ENCODE data around the gene NHLRC4.

Gene NHLRC4

DNA sequence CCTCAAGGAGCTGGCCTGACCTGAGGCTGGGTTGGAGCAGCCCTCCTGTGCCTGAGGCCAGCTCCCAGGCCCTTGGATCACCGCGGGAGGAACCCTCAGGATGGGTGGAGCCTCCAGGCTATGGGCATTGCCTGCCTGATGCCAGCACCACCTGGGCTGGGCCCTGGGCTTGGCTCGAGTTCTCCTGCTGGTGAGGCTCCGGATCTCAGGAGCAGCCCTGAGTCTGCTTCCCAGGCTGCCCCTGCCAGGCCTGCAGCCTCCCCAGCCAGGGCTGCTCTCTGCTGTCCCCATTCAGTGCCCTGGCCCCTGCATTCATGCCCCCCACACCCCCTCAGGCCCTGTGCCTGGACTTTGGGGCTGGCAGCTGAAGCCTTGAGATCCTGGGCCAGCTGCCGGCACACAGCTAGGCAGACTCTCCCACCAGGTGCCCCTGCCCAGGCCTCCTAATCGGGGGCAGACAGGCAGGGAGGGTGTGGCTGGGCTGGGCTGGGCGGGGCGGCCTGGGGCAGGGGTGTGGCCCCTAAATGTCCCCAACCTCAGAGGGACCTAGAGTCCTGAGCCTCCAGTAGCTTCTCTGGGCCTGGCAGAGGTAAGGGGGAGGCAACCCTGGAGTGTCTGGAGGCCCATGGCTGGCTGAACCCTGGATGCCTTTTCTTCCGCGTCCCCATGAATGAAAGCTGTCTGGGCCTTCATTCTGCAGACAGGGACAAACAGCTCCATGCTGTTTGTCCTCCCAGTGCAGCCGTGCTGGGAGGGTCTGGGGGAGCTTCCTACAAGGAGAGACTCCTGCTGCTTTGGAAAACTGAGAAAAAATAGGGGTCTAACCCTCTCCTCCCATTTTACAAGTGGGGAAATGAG lies 1.8 kb downstream of the NHLRC4 start:
- DNase-seq: no peak

DNA sequence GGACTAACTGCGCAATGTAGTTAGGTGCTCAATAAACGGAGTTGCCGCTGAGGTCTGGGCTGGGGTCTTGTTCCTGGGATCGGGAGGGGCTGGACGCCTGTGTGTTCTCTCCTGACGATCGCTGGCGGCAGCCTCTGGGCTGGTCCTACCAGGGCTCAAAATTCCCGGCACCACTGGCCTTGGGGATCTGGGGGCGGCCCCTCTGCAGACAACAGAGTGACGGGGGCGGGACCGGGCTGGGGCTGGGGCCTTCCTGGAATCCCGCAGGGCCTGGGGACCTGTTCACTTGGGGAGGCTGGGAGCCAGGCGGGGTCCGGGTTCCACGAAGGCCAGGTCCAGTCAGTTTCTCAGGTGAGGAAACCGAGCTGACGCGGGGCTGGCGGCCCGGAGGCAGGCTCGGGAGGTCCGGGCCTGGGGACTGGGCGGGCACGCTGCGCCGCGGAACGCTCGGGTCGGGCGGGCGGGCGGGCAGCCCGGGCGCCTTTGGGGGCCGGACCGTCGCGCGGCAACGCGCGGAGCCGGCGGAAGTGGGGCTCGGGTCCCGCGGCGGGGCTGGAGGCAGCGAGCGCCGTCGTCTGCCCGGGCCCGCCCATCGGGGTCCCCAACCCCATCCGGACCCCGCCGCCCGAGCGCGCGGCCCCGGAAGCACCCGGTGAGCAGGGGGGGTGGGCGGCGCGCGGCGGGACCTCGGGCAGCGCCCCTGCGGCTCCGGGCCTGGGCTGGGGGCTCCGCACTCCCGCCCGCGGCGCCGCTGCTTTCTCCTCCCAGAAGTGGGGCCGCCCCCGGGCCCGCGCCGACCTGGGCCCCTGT lies 2.8 kb downstream of the NHLRC4 start, which contains the start of gene PIGQ:
PIGQ (plus strand) TSS at position 524 of the 810 bp plus-strand sequence. CDS start 4,107 bp downstream, outside the sequence.
- DNase-seq: peak; percentile 82

DNA sequence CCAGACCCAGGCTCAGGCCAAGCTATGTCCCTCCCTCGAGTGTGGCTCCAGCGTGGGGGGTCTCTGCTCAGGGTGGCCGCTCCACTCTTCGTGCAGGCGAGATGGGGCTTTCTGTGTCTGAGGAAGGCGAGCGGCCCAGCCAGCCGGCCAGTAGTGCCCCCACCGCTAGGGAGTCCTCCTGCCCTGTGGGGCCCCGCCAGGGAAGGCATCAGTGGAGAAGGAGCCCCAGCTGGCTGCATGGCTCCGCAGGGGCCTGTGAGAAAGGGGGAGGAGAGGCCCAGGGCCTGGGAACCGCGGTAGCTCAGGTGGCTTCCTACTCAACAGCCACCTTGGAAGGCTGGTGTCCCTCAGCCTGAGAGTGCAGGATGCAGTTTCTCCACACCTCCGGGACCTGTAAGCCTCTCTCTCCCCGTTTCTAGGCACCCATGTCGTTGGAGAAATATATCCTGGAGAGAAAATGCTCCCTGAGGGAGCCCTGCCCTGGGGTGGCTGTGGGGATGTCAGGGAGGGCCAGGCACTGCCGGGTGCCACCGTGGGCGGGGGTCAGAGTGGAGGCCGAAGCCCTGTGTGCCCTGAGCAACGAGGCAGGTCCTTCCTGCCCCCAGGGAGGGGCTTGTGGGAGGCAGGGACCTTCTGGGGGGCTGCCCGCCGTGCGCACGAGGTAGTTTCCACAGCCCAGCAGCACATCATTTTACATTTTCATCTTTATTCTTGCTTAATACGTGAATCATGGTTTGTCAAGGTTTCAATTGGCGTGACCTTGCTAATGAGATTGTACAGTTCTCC lies 6.3 kb downstream of the NHLRC4 start:
- DNase-seq: no peak

DNA sequence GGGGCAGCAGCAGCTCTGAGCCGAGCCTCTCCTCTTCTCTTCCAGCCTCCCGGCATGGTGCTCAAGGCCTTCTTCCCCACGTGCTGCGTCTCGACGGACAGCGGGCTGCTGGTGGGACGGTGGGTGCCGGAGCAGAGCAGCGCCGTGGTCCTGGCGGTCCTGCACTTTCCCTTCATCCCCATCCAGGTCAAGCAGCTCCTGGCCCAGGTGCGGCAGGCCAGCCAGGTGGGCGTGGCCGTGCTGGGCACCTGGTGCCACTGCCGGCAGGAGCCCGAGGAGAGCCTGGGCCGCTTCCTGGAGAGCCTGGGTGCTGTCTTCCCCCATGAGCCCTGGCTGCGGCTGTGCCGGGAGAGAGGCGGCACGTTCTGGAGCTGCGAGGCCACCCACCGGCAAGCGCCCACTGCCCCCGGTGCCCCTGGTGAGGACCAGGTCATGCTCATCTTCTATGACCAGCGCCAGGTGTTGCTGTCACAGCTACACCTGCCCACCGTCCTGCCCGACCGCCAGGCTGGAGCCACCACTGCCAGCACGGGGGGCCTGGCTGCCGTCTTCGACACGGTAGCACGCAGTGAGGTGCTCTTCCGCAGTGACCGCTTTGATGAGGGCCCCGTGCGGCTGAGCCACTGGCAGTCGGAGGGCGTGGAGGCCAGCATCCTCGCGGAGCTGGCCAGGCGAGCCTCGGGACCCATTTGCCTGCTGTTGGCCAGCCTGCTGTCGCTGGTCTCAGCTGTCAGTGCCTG lies 7.4 kb downstream of the NHLRC4 start:
- no peak for DNase-seq

DNA sequence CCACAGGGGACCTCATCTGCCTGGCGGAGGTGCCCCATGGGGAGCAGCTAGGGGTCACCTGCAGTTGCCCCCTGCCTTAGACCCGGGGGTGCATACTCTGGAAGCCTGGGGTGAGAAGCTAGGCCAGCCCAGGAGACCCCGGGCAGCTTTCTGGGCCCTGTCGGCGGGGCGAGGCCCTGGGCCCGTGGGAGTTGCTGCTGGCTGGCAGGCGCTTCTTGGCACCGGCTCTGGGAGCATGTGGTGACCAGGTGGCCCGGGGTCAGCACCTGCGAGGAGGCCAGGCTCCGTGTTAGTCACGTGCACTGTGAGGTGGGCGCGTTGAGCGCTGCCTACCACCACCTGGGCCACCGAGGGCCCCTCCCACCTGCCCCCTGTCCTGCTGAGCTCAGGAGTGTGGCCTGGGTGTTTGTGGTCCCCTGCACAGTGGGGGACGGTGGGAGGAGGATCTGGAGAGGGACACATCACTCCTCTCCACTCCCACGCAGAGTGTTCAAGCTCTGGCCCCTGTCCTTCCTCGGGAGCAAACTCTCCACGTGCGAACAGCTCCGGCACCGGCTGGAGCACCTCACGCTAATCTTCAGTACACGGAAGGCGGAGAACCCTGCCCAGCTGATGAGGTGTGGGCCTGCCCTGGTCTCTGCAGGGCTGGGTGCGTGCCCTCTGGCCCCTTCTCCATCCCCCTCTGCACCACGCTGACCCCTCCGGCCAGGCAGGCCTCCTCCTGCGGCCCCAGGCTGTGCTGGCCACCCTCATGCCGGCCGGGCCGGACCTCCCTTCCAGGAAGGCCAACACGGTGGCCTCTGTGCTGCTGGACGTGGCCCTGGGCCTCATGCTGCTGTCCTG lies 8.8 kb downstream of the NHLRC4 start:
- no peak for DNase-seq

DNA sequence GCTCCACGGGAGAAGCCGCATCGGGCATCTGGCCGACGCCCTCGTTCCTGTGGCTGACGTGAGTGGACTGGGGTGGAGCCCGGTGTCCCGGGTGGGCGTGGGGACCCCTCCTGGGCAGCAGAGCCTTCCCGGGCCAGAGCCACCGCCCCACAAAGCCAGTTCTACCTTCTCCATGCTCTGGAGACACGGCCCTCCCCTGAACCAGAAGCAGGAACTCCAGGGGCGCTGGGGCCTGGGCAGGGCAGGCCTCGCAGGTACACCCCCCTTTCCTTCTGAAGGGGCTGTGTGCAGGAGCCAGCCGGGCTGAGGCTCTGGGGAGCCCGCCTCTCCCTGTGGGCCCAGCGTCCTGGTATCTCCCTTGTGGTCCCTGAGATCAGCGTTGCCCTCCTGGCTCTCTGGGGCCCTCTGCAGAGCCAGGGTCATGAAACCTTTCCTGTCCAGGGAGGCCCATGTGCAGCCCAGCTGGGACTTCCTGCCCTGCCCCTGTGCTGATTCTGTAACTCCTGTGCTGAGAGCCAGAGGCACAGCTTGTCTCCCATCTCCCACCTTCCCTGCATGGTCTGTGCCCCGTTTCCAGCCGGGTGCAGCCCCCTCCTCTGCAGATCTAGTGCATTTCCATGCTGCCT lies 9.5 kb downstream of the NHLRC4 start:
- no peak for DNase-seq

DNA sequence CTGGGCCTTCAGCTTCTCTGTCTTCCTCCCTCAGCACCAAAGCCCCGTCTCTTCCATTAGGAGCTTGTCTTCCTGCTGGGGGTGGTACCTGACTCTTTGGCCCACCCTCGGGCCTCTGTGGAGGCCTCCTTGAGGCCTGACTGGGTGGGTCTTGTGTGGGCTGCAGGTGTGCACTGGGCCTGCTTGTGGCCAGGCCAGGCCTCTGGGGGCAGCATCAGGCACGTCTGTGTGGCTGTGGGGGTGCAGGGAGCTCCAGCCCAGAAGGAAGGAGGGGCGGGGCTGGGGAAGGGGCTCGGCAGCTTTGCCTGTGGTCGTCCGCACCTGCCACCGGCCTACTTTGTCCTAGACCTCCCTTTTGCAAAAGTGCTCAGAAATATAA lies 10.0 kb downstream of the NHLRC4 start:
- DNase-seq: no peak

DNA sequence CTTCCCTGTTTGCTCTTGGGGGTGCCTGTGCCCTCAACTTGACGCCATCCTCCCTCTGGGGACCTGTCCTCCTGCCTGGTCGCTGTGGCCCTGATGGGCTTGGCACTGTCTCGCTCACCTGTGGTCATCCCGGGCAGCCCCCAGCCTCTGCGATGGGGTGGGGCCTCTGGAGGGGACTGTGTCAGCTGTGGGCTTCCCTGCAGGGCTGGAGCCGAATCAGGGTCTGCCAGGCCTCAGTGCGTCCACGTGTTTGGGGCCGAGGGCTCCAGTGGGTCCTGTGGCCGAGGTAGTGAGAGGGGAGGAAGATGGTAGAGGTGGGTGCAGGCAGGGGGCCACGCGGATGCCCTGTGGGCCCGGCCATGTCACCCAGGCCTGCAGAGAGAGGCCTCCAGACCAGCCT lies 11.0 kb downstream of the NHLRC4 start:
- DNase-seq: no peak

DNA sequence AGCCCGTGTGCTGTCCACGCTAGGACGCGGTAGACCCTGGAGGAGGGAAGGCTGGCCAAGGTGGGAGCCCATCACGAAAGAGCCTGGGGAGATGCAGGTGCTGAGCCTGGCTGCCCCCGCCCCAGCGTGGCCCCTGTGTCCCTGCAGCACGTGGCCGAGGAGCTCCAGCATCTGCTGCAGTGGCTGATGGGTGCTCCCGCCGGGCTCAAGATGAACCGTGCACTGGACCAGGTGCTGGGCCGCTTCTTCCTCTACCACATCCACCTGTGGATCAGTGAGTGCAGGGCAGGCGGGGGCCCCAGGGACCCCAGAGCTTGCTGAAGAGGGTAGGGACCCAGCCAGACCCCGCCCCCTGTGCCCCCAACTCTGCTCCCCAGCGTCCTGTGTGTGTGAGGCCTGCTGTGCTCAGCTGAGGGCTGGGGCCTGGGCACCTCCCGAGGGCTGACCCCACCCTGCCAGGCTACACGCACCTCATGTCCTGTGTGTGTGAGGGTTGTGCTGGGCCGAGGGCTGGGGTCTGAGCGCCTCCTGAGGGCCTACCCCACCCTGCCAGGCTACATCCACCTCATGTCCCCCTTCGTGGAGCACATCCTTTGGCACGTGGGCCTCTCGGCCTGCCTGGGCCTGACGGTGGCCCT lies 11.5 kb downstream of the NHLRC4 start:
- DNase-seq: no peak

DNA sequence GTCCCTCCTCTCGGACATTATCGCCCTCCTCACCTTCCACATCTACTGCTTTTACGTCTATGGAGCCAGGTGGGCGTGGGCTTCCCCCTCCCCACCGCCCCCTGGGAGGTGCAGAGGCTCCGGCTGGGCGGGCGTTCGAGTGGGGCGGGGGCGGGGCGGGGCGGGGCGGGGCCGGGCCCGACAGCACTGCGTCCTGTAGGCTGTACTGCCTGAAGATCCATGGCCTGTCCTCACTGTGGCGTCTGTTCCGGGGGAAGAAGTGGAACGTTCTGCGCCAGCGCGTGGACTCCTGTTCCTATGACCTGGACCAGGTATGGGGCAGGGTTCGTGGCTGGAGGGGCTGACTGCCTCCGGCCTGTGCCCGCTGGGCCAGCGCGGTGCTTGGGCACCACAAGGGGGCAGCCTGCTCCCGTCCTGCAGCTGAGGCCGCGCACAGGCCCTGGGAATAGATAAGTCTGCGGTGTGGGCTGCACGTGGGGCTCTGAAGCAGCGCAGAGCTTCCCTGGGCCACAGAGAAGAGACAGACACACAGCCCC lies 12.1 kb downstream of the NHLRC4 start:
- no peak for DNase-seq

DNA sequence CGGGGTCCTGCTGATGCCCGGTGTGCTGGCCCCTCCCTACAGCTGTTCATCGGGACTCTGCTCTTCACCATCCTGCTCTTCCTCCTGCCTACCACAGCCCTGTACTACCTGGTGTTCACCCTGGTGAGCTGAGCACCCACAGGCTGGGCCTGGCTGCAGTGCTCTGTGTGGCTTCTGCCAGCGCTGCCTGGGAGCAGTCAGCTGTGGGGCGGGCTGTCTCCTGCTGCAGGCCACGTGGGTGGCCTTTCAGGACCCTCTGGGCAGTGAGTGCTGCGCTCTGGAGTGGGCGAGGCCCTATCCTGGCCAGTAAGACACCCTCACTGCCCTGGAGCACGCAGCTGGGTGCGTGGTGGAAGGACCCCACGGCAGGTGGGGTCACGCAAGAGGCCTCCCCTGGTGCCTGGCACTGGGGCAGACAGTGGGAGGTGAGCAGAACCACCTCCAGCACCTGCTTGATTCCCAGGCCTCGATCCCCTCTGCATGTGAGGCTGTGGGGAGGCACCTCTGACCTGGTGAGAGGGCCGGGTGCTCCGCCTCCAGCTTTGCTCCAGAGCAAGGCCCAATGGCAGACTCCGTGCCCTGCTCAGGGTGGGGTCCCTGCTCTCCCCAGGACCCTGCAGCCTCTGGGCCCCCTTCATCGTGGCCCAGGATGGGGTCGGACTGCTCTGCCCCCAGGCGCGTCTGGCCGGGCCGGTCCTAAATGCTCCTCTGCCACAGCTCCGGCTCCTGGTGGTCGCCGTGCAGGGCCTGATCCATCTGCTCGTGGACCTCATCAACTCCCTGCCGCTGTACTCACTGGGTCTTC lies 13.5 kb downstream of the NHLRC4 start:
- DNase-seq: no peak

DNA sequence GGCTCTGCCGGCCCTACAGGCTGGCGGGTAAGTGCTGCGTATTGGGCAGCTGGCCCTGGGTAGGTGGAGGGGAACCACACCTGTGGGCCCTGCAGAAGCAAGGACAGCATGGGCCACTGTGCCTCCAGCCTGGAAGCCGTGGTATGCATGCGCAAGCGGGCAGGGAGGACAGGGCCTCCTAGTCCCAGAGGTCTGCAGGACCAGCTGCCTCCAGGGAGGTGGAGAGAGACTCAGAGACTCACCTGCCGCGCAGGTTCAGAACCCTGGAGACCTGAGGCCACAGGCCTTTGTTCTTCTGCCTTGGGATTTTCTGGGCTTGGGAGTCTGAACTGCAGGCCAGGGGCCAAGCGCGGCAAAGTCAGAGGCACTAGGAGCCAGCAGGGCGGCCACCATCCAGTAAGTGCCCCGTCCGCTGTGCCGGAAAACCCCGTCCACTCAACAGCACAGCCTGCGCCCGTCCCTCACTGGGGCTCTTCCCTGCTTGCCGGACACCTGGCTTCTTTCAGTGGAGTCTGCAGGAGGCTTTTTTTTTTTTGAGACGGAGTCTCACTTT lies 14.2 kb downstream of the NHLRC4 start:
- no peak for DNase-seq

DNA sequence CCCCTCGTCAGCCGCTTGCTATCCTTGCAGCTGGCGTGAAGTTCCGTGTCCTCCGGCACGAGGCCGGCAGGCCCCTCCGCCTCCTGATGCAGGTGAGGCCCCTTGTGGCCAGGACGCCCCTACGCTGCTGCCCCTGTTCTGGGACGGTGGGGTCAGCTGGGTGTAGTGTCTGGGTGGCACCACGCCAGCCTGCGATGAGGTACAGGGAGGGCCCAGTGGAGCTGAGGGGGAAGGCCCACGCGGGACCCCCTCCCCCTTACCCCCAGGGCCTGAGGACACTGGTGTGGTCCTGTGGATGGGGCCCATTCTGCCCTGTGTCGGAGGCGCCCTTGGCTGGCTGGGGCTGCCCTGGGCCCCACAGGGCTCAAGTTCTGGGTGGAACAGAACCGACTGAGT lies 15.4 kb downstream of the NHLRC4 start:
- DNase-seq: no peak

DNA sequence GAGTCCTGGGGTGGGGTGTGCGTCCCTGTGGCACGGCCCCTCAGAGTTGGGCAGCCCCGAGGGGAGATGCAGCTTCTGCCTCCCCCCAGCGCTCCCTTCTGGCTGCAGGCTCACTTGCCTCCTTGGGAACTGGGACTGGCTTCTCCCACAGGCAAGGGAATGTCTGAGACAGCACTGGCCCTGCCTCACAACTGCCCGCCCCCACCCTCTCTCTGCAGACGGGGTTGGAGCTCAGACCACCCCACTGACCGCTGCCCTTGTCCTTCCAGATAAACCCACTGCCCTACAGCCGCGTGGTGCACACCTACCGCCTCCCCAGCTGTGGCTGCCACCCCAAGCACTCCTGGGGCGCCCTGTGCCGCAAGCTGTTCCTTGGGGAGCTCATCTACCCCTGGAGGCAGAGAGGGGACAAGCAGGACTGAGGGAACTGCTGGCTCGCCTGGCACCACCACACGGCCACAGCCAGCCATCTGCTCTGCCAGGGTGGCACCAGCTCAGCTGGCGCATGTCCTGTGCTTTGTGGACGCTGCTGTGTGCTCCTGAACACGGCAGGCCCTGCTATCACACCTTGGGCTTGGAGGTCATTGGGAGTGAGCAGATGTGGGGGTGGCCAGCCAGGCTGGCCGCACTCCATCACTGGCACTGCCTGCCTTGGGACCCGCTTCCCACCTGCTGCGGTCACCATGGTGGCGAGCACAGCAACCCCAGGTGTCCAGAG lies 16.0 kb downstream of the NHLRC4 start:
- no peak for DNase-seq

DNA sequence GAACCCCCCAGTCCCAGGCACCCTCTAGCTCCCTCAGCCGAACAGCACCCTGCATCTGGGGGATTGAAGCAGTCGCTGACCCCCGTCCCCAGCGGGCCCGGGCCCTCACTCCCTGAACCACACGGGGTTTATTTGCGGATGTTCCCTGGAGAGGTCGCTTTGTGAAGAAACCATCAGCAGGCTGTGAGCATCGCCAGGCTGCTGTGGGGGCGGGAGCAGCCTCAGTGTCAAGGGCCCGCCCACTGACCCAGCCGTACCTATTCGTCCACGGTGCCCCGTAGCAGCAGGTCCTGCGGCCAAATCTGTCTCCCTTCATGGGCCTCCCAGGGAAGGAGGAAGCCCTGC lies 16.6 kb downstream of the NHLRC4 start:
- DNase-seq: no peak

DNA sequence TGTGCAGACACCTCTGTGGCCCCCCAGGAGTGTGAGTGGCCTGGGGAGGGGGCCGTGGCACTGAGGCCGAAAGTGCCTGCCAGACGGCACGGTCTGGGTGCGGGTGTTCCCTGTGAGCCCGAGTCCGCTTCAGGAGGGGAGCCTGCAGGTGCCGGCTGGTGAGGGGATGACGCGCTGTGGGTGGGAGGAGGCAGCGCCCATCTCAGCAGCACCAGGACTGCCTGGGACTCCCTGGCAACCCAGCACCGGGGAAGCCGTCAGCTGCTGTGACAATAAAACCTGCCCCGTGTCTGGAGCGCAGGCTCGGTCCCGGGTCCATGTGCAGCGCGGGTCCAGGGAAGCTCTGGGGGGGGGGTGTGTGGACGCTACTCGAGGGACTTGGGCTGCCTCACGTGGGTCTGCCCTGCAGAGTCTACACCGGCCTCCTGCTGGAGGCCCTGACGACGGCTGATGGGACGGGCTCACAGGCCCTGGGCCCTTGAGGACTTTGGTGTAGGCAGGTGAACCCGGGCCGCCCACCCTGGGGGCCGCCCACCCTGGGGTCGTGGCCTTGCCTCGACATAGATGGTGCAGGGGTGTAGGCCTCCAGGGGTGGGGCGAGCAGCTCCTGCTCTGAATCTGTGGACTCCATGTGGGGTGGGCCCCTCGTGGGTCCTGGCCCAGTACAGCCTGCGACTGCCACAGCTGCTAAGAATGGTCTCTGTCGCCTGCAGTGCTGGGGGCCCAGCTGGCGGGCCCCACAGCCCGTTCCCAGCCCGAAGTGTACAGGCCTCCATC lies 17.2 kb downstream of the NHLRC4 start:
- DNase-seq: no peak

DNA sequence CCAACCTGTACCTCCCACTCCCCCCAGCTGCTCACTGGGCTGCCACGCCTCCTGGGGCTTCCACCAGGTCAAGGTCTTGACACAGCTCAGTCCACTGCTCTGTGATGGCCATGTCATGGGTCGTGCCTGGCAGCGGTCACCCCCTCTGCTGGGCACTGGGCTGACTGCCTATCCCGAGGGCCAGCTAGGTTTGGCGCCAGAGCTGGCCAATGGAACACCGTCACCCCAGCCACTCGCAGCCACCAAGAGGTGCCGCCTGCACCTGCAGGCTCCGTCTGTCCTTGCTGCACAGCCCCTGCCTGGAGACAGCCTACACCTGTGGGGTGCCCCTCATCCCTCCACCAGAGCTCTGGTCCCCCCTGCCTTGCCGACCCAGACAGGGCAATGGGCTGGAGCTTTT lies 18.5 kb downstream of the NHLRC4 start:
- no peak for DNase-seq
